DMS79 (cell line): ENCODE results near the gene AK5.
"Not testable (repeated sequence)": the region's sequence is repeated elsewhere in the genome, so short reads cannot be mapped to it uniquely, and the experiment has no call there.

Experiments used
- DNase-seq: peaks from one replicate; lab custom pipeline; 2025; lab: John Stamatoyannopoulos, UW

AK5 gene

GRCh38 chr1:77399250-77400086 is 117.6 kb downstream of the AK5 start:
- no peak for DNase-seq

- DNase-seq = no peak
These were observed 119.0 kb downstream of the AK5 start for GRCh38 chr1:77400781-77401180.

- no peak for DNase-seq
These were observed 119.6 kb downstream of the AK5 start for GRCh38 chr1:77401384-77401783.

- DNase-seq = no peak
These were observed 123.4 kb downstream of the AK5 start for GRCh38 chr1:77405186-77405585.

GRCh38 chr1:77406661-77407060 is 124.8 kb downstream of the AK5 start:
- DNase-seq = no peak

- no peak for DNase-seq
These were observed 126.0 kb downstream of the AK5 start for GRCh38 chr1:77407738-77408375.

- DNase-seq = not testable (repeated sequence)
These were observed 127.1 kb downstream of the AK5 start for GRCh38 chr1:77408933-77409332.

- no peak for DNase-seq
These were observed 130.4 kb downstream of the AK5 start for GRCh38 chr1:77412069-77412819.

GRCh38 chr1:77412820-77413530 is 131.2 kb downstream of the AK5 start:
- DNase-seq = no peak

- DNase-seq = no peak
These were observed 131.9 kb downstream of the AK5 start for GRCh38 chr1:77413541-77414335.

- no peak for DNase-seq
These were observed 133.8 kb downstream of the AK5 start for GRCh38 chr1:77415579-77415978.

- DNase-seq = no peak
These were observed 135.1 kb downstream of the AK5 start for GRCh38 chr1:77416692-77417450.

- DNase-seq = not testable (repeated sequence)
These were observed 136.2 kb downstream of the AK5 start for GRCh38 chr1:77418055-77418454.

- DNase-seq = no peak
These were observed 139.8 kb downstream of the AK5 start for GRCh38 chr1:77421504-77422233.

- no peak for DNase-seq
These were observed 142.4 kb downstream of the AK5 start for GRCh38 chr1:77424236-77424635.

GRCh38 chr1:77428068-77428467 is 146.2 kb downstream of the AK5 start:
- no peak for DNase-seq

GRCh38 chr1:77430966-77431690 is 149.3 kb downstream of the AK5 start:
- DNase-seq = no peak

GRCh38 chr1:77433934-77434333 is 152.1 kb downstream of the AK5 start:
- DNase-seq = no peak

- no peak for DNase-seq
These were observed 153.1 kb downstream of the AK5 start for GRCh38 chr1:77434967-77435366.
